K562 (cell line): Measurements from ENCODE around the gene CFAP69. TPM values are rescaled to one million over a fixed set of nuclear protein-coding genes. Genes with fewer than 3 reads are reported as not detected.

ENCODE experiments used
- ATAC-seq: fragments of 200-7000 bp; cut with Tn5 transposase; 3 replicates; pipeline ENCODE4 v1.9.1; 2020; ENCODE audit warnings: moderate library complexity
- BruUV-seq: library from RNA; stranded (reverse); fragments of 400-500 nt; replicated peaks from 2 replicates; lab custom pipeline; 2021; lab: Mats Ljungman, UMichigan
- CTCF ChIA-PET: fragments of 300-600 bp; formaldehyde crosslinking; extraction: SDS; loops from one replicate; lab custom pipeline; 2021; ENCODE audit warnings: low intra/inter-chr PET ratio; lab: Yijun Ruan, JAX
- POLR2A ChIA-PET: fragments of 300-600, 350-650 bp; sonication (Branson Sonifier 250); formaldehyde crosslinking; extraction: SDS; loops from one replicate; lab custom pipeline; 2021; ENCODE audit warnings: antibody characterized with exemption, inconsistent platforms; lab: Yijun Ruan, JAX
- DNase-seq, 4 experiments: peaks; one replicate each; pipeline versions ENCODE4 v3.0.0 to v3.0.0-alpha.2; 2011 to 2018; ENCODE audit warnings: low spot score in 3 of 4, mixed read lengths in 3 of 4; ENCODE audit errors: extremely low read depth in 1 of 4
- FAIRE-seq: peaks from 2 replicates; lab custom pipeline; 2011; peaks lifted over from hg19 to GRCh38; lab: Jason Lieb, UNC
- H2AFZ ChIP-seq: 2 replicates; pipeline ENCODE4 v1.6.0; 2011; ENCODE audit warnings: low read depth, low read length, control low read depth, inconsistent platforms
- H3K27ac ChIP-seq: fragments of 200-600 bp; 3 replicates; pipeline ENCODE4 v1.8.0; 2011; ENCODE audit warnings: low read depth, mild to moderate bottlenecking, control low read depth, inconsistent platforms, low read length, moderate library complexity, mixed read lengths; ENCODE audit errors: extremely low read depth
- H3K27me3 ChIP-seq, 2 experiments: fragments of 300-600 bp in 1 of 2; 2 replicates in 1 of 2; 3 replicates in 1 of 2; pipeline versions ENCODE4 v1.6.0 to v1.8.0; 2011; ENCODE audit warnings: inconsistent platforms in 2 of 2, low read length in 2 of 2, mild to moderate bottlenecking in 1 of 2, mixed read lengths in 1 of 2, moderate library complexity in 1 of 2; ENCODE audit not compliant: control insufficient read depth in 2 of 2, insufficient read depth in 2 of 2
- H3K36me3 ChIP-seq: fragments of 300-600 bp; 3 replicates; pipeline ENCODE4 v1.8.0; 2011; ENCODE audit warnings: mild to moderate bottlenecking, low read length, inconsistent platforms; ENCODE audit not compliant: control insufficient read depth, insufficient read depth
- H3K4me1 ChIP-seq, 2 experiments: fragments of 200-600 bp in 1 of 2; replicated peaks in 1 of 2; 2 replicates in 1 of 2; 3 replicates in 1 of 2; pipeline versions ENCODE4 v1.5.1 to v1.8.0; 2011; ENCODE audit warnings: inconsistent platforms in 2 of 2, low read length in 2 of 2, mild to moderate bottlenecking in 1 of 2, mixed read lengths in 1 of 2, moderate library complexity in 1 of 2; ENCODE audit not compliant: control insufficient read depth in 2 of 2, insufficient read depth in 2 of 2
- H3K4me2 ChIP-seq: 2 replicates; pipeline ENCODE4 v1.6.1; 2011; ENCODE audit warnings: low read length, control low read depth, inconsistent platforms, mixed read lengths; ENCODE audit not compliant: insufficient read depth
- H3K4me3 ChIP-seq: fragments of 200-600 bp; sonication (generic), shearing (Covaris generic); 2 replicates; pipeline ENCODE4 v1.5.1; 2016; ENCODE audit warnings: control low read depth, inconsistent platforms
- H3K79me2 ChIP-seq: fragments of 200-600 bp; 3 replicates; pipeline ENCODE4 v1.8.0; 2011; ENCODE audit warnings: low read length, inconsistent platforms; ENCODE audit not compliant: control insufficient read depth, insufficient read depth
- H3K9ac ChIP-seq, 2 experiments: 2 replicates each; pipeline versions ENCODE4 v1.6.0 to v1.6.1; 2011; ENCODE audit warnings: low read depth in 2 of 2, low read length in 2 of 2, control low read depth in 1 of 2, inconsistent platforms in 1 of 2, mild to moderate bottlenecking in 1 of 2, mixed read lengths in 1 of 2; ENCODE audit not compliant: insufficient read depth in 1 of 2
- H3K9me1 ChIP-seq: one replicate; pipeline ENCODE4 v1.6.0; 2011; ENCODE audit warnings: inconsistent platforms, mild to moderate bottlenecking, low read length, moderate library complexity; ENCODE audit not compliant: control insufficient read depth, insufficient read depth
- H3K9me3 ChIP-seq: replicated peaks from 2 replicates; pipeline ENCODE4 v1.5.1; 2011; ENCODE audit warnings: low read depth, low read length, inconsistent platforms; ENCODE audit not compliant: control insufficient read depth, insufficient read depth
- H4K20me1 ChIP-seq: replicated peaks from 2 replicates; pipeline ENCODE4 v1.6.1; 2011; ENCODE audit warnings: low read length, inconsistent platforms, mixed read lengths; ENCODE audit not compliant: control insufficient read depth, insufficient read depth
- ETV6 ChIP-seq, 3 experiments: fragments of 150-350 bp in 1 of 3; sonication (generic) in 1 of 3; formaldehyde crosslinking in 1 of 3; IDR thresholded peaks; 2 replicates each; pipeline versions ENCODE4 v1.6.1 to v1.8.0; 2014 to 2022; ENCODE audit warnings: borderline replicate concordance in 2 of 3, low read depth in 2 of 3, antibody characterized with exemption in 1 of 3, low read length in 1 of 3, mild to moderate bottlenecking in 1 of 3, missing genetic modification reagents in 1 of 3
- KDM1A ChIP-seq, 2 experiments: fragments of 450-650 bp; IDR thresholded peaks; 2 replicates each; pipeline ENCODE4 v1.6.1; 2016; ENCODE audit warnings: mild to moderate bottlenecking in 2 of 2
- MCM5 ChIP-seq: fragments of 450-650 bp; IDR thresholded peaks from 2 replicates; pipeline ENCODE4 v1.6.1; 2016; ENCODE audit warnings: low read depth
- MIER1 ChIP-seq: fragments of 450-650 bp; IDR thresholded peaks from 2 replicates; pipeline ENCODE4 v1.6.1; 2016; ENCODE audit warnings: antibody characterized with exemption, mild to moderate bottlenecking, low read depth
- NONO ChIP-seq, 2 experiments: fragments of 200-400 bp in 1 of 2; fragments of 450-650 bp in 1 of 2; formaldehyde crosslinking in 1 of 2; IDR thresholded peaks; 2 replicates each; pipeline ENCODE4 v1.6.1; 2017; ENCODE audit warnings: low read depth in 2 of 2, mild to moderate bottlenecking in 2 of 2, moderate library complexity in 2 of 2, low read length in 1 of 2
- STAT5B ChIP-seq: fragments of 250-450 bp; sonication (Bioruptor Pico); IDR thresholded peaks from 2 replicates; pipeline ENCODE4 v1.8.0; 2021; ENCODE audit warnings: mild to moderate bottlenecking, inconsistent platforms
- WGBS: fragments of 100-300 bp; shearing (Covaris generic); methylation state at CpG from one replicate; pipeline ENCODE4 v1.1.6; 2016; ENCODE audit warnings: low coverage, mixed read lengths; ENCODE audit not compliant: insufficient coverage; ENCODE audit errors: missing lambda C conversion rate; 5-methylcytosine and 5-hydroxymethylcytosine counted together
- in situ Hi-C: fragments of 300-500 bp; cut with MboI; formaldehyde crosslinking; loops from 4 replicates; pipeline ENCODE4 v1.15.0; 2018; ENCODE audit warnings: inconsistent platforms, mixed read lengths
- intact Hi-C: fragments of 100-400 bp; cut with micrococcal nuclease; formaldehyde crosslinking; loops from 2 replicates; pipeline ENCODE4 v1.14.2; 2022
- polyA plus RNA-seq, 8 experiments: library from polyadenylated mRNA; depleted of rRNA in 4 of 8; stranded (reverse) in 5 of 8; unstranded in 3 of 8; fragments of >200 nt; fragmentation: Nextera tagmentation in 2 of 8; fragmentation: Illumina TruSeq in 1 of 8; extraction: Ambion mirVana in 2 of 8; extraction: Trizol in 1 of 8; gene quantifications; 2 replicates each; pipeline versions ENCODE4 v1.2.1 to v1.2.3, GENCODE V29; 2011 to 2014; ENCODE audit warnings: inconsistent platforms in 1 of 8, missing spikeins in 1 of 8
- total RNA-seq, 7 experiments: library from RNA; depleted of rRNA in 6 of 7; stranded (reverse); fragments of >200 nt in 6 of 7; fragmentation: Illumina TruSeq in 2 of 7; extraction: Trizol in 2 of 7; gene quantifications; 2 replicates each; pipeline versions ENCODE4 v1.2.1 to v1.2.3, GENCODE V29; 2011 to 2021; ENCODE audit warnings: low replicate concordance in 1 of 7
- TF ChIP-seq, protein P1 (sequence below), 2 experiments: fragments of 450-650 bp in 1 of 2; sonication (generic) in 1 of 2; formaldehyde crosslinking; conservative IDR thresholded peaks; 2 replicates each; pipeline versions ENCODE4 v1.4.0 to v1.8.1; 2020 to 2022; ENCODE audit warnings: mild to moderate bottlenecking in 1 of 2, missing genetic modification reagents in 1 of 2
- TF ChIP-seq, protein P2 (sequence below): fragments of 200-400 bp; formaldehyde crosslinking; IDR thresholded peaks from 2 replicates; pipeline ENCODE4 v1.6.1; 2017; ENCODE audit warnings: mild to moderate bottlenecking, low read depth, low read length, moderate library complexity
- TF ChIP-seq, protein P3 (sequence below), 3 experiments: fragments of 200-800 bp in 1 of 3; fragments of 250-450 bp in 1 of 3; fragments of 450-650 bp in 1 of 3; sonication (Bioruptor Pico) in 1 of 3; sonication (Bioruptor generic) in 1 of 3; formaldehyde crosslinking in 1 of 3; IDR thresholded peaks; 2 replicates each; pipeline versions ENCODE4 v1.6.1 to v1.8.0; 2016 to 2022; ENCODE audit warnings: mild to moderate bottlenecking in 2 of 3, missing genetic modification characterization in 2 of 3, missing compliant biosample characterization in 1 of 3, moderate library complexity in 1 of 3
- TF ChIP-seq, protein P4 (sequence below): fragments of 250-450 bp; sonication (Bioruptor Pico); IDR thresholded peaks from 2 replicates; pipeline ENCODE4 v1.8.0; 2022; ENCODE audit warnings: moderate library complexity, mild to moderate bottlenecking, inconsistent platforms

Gene CFAP69
- total and polyA plus RNA-seq, 9 of the 15 experiments (the other 6 are each of a cell fraction or from before 2014, with no cell fraction given), result 0.24 to 5.1 (median 1.7) TPM

DNA sequence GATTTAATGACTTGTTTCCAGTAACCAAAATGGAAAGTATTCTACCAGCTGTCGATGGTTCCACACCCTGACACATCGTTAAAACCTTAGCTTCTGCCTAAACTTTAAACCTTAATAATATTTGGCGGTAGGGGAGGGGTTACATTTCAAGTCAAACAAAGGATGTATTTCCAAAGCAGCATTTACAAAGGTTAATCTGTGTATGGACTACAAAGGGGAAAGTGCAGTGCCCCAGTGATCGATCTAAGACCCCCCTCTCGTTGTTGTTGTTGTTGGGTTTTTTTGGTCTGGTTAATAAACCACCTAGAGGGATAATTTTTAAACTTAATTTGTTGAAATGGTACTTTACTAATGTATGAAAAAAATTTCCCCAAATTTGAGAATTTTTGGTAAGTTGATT is 34.5 kb upstream of the CFAP69 start:
- Histone ChIP-seq H4K20me1 (no peaks in the 10 kb centered on the region), H2AFZ (no peak overlapping the region), H3K4me1 (peaks cover 0 to 10% of the 10 kb centered on the region in 2 experiments; a peak in 2 of 5 replicates), H3K4me2 (no peak overlapping the region), H3K27ac (no peak overlapping the region), H3K79me2 (no peaks in the 10 kb centered on the region), H3K9me1 (no peaks in the 10 kb centered on the region), H3K4me3 (no peak overlapping the region), H3K9me3 (no peaks in the 10 kb centered on the region), H3K36me3 (no peaks in the 10 kb centered on the region), H3K9ac (no peak overlapping the region), H3K27me3 (peaks cover 15% of the 10 kb centered on the region in 2 experiments; a peak in 4 of 5 replicates)
- no peak for ATAC-seq
- 2% methylated on average over 5 of the region's 5 CpGs for WGBS
- CTCF ChIA-PET, result no interaction called here
- FAIRE-seq, result no peak
- in situ Hi-C loops, result no loop called here
- POLR2A ChIA-PET, result no interaction called here
- intact Hi-C loops, result no loop called here
- BruUV-seq, result no TSS peak
- DNase-seq, result no peak
- no peak for TF ChIP-seq KDM1A (IDR thresholded peaks at IDR 0.05)
- TF ChIP-seq STAT5B, result no peak
- no peak for TF ChIP-seq MCM5
- TF ChIP-seq ETV6 (IDR thresholded peaks at IDR 0.05; ENCODE audit: borderline replicate concordance in 1 of 2, low read depth in 2 of 2, low read length in 1 of 2), result no peak
- TF ChIP-seq ETV6 (CRISPR knock-in tag; IDR thresholded peaks at IDR 0.05; ENCODE audit: borderline replicate concordance), result no peak
- TF ChIP-seq, protein P1, sequence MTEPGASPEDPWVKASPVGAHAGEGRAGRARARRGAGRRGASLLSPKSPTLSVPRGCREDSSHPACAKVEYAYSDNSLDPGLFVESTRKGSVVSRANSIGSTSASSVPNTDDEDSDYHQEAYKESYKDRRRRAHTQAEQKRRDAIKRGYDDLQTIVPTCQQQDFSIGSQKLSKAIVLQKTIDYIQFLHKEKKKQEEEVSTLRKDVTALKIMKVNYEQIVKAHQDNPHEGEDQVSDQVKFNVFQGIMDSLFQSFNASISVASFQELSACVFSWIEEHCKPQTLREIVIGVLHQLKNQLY (CRISPR knock-in tag; conservative IDR thresholded peaks at IDR 0.05), result no peak
- TF ChIP-seq, protein P2, sequence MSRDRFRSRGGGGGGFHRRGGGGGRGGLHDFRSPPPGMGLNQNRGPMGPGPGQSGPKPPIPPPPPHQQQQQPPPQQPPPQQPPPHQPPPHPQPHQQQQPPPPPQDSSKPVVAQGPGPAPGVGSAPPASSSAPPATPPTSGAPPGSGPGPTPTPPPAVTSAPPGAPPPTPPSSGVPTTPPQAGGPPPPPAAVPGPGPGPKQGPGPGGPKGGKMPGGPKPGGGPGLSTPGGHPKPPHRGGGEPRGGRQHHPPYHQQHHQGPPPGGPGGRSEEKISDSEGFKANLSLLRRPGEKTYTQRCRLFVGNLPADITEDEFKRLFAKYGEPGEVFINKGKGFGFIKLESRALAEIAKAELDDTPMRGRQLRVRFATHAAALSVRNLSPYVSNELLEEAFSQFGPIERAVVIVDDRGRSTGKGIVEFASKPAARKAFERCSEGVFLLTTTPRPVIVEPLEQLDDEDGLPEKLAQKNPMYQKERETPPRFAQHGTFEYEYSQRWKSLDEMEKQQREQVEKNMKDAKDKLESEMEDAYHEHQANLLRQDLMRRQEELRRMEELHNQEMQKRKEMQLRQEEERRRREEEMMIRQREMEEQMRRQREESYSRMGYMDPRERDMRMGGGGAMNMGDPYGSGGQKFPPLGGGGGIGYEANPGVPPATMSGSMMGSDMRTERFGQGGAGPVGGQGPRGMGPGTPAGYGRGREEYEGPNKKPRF, result no peak
- no peak for TF ChIP-seq MIER1
- no peak for TF ChIP-seq NONO (IDR thresholded peaks at IDR 0.05; ENCODE audit: low read depth in 2 of 2, low read length in 1 of 2)
- TF ChIP-seq, protein P3, sequence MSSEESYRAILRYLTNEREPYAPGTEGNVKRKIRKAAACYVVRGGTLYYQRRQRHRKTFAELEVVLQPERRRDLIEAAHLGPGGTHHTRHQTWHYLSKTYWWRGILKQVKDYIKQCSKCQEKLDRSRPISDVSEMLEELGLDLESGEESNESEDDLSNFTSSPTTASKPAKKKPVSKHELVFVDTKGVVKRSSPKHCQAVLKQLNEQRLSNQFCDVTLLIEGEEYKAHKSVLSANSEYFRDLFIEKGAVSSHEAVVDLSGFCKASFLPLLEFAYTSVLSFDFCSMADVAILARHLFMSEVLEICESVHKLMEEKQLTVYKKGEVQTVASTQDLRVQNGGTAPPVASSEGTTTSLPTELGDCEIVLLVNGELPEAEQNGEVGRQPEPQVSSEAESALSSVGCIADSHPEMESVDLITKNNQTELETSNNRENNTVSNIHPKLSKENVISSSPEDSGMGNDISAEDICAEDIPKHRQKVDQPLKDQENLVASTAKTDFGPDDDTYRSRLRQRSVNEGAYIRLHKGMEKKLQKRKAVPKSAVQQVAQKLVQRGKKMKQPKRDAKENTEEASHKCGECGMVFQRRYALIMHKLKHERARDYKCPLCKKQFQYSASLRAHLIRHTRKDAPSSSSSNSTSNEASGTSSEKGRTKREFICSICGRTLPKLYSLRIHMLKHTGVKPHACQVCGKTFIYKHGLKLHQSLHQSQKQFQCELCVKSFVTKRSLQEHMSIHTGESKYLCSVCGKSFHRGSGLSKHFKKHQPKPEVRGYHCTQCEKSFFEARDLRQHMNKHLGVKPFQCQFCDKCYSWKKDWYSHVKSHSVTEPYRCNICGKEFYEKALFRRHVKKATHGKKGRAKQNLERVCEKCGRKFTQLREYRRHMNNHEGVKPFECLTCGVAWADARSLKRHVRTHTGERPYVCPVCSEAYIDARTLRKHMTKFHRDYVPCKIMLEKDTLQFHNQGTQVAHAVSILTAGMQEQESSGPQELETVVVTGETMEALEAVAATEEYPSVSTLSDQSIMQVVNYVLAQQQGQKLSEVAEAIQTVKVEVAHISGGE (CRISPR knock-in tag; IDR thresholded peaks at IDR 0.05), result no peak
- TF ChIP-seq, protein P4, sequence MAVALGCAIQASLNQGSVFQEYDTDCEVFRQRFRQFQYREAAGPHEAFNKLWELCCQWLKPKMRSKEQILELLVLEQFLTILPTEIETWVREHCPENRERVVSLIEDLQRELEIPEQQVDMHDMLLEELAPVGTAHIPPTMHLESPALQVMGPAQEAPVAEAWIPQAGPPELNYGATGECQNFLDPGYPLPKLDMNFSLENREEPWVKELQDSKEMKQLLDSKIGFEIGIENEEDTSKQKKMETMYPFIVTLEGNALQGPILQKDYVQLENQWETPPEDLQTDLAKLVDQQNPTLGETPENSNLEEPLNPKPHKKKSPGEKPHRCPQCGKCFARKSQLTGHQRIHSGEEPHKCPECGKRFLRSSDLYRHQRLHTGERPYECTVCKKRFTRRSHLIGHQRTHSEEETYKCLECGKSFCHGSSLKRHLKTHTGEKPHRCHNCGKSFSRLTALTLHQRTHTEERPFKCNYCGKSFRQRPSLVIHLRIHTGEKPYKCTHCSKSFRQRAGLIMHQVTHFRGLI (CRISPR knock-in tag), result no peak
